ENCODE measurements around the gene JAKMIP2. TPM values are rescaled to one million over a fixed set of nuclear protein-coding genes. Genes with fewer than 3 reads are reported as not detected.

Gene JAKMIP2
- total RNA-seq, 1 experiment from 2014 or later: 39.5 TPM

DNA sequence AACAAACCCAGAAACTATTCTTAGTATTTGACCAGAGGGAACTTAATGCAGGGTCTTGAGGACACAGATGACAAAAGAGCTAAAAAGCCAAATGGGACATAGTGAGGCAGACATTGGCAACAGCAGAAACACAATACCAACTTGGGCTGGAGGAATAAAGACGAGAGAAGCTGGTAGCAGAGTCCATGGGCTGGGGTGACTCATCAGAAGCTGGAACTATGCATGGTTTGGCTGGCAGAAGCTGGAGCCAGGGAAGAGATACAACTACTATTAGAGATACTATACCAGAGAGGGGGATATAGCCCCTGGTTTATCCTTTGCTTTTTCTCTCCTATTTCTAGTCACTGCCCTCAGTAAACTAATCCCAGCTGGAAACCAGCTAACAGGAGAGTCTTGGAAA is 243.5 kb downstream of the JAKMIP2 start:
- no peaks in the 10 kb centered on the region for H4K20me1 ChIP-seq (ENCODE audit: insufficient read depth, low read depth, low read length)
- peaks cover 14% of the 10 kb centered on the region for H3K4me1 ChIP-seq (ENCODE audit: low read length)
- H3K27me3 ChIP-seq (ENCODE audit: low read length): peaks cover 3% of the 10 kb centered on the region; the same call in 1 of the 2 replicates
- H3K9ac ChIP-seq (ENCODE audit: low read length): no peak overlapping the region
- no peak overlapping the region for H3K4me2 ChIP-seq (ENCODE audit: low read depth, low read length, poor library complexity, severe bottlenecking)
- H3K36me3 ChIP-seq (ENCODE audit: insufficient read depth, low read length): no peaks in the 10 kb centered on the region
- H3K9me2 ChIP-seq (replicated peaks; ENCODE audit: insufficient read depth, low read length): no peaks in the 10 kb centered on the region
- H3K9me3 ChIP-seq (ENCODE audit: low read length): no peaks in the 10 kb centered on the region
- H3K4me3 ChIP-seq (ENCODE audit: low read length): no peak overlapping the region
- H3K27ac ChIP-seq (ENCODE audit: low read length): no peak overlapping the region
- no peaks in the 10 kb centered on the region for H3K79me2 ChIP-seq (ENCODE audit: low read length)
- no peak for DNase-seq
- H2AFZ ChIP-seq (ENCODE audit: low read length): no peak overlapping the region

DNA sequence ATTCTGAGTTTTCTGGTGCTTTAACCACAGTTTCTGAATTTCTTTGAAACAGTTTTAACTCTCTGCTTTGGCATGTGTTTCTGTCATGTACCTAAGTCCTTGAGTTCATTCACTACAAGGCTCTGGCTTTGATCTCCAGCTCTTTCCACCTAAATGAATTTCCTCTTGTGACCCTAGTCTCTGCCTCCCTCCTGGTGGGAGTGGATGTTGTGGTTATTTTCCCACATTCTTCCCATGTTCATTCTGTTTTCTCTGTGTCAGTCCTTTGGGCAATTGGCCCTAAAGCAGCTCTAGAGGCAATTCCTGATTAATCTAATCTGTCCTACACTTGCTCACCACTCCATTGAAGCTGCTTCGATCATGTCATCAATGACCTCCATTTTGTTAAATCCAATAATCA is 244.3 kb downstream of the JAKMIP2 start:
- Histone ChIP-seq H3K27ac (ENCODE audit: low read length) (no peak overlapping the region), H3K27me3 (ENCODE audit: low read length) (peaks cover 3% of the 10 kb centered on the region; the same call in 1 of the 2 replicates), H4K20me1 (ENCODE audit: insufficient read depth, low read depth, low read length) (no peaks in the 10 kb centered on the region), H3K9ac (ENCODE audit: low read length) (no peak overlapping the region), H3K4me2 (ENCODE audit: low read depth, low read length, poor library complexity, severe bottlenecking) (no peak overlapping the region), H3K4me1 (ENCODE audit: low read length) (peaks cover 5% of the 10 kb centered on the region; the same call in 1 of the 2 replicates), H3K79me2 (ENCODE audit: low read length) (no peaks in the 10 kb centered on the region), H2AFZ (ENCODE audit: low read length) (no peak overlapping the region), H3K36me3 (ENCODE audit: insufficient read depth, low read length) (no peaks in the 10 kb centered on the region), H3K9me3 (ENCODE audit: low read length) (no peaks in the 10 kb centered on the region), H3K4me3 (ENCODE audit: low read length) (no peak overlapping the region), H3K9me2 (replicated peaks; ENCODE audit: insufficient read depth, low read length) (no peaks in the 10 kb centered on the region)
- DNase-seq: no peak

Other genes with a start within 250 kb of the JAKMIP2 start
- not detected in 2 replicates for gene SPINK1, start 48.9 kb upstream of the JAKMIP2 start, total RNA-seq (2014; rRNA removed; shearing (Covaris generic); ENCODE audit: low replicate concordance)
- not detected in 2 replicates for gene SCGB3A2, start 96.0 kb upstream of the JAKMIP2 start, total RNA-seq (2014; rRNA removed; shearing (Covaris generic); ENCODE audit: low replicate concordance)
- gene C5orf46, start 123.8 kb upstream of the JAKMIP2 start, total RNA-seq (2014; rRNA removed; shearing (Covaris generic); ENCODE audit: low replicate concordance): not detected in 2 replicates

All from Karpas-422 (cell line).